ENCODE results near the gene GLRX.

GLRX gene

DNA sequence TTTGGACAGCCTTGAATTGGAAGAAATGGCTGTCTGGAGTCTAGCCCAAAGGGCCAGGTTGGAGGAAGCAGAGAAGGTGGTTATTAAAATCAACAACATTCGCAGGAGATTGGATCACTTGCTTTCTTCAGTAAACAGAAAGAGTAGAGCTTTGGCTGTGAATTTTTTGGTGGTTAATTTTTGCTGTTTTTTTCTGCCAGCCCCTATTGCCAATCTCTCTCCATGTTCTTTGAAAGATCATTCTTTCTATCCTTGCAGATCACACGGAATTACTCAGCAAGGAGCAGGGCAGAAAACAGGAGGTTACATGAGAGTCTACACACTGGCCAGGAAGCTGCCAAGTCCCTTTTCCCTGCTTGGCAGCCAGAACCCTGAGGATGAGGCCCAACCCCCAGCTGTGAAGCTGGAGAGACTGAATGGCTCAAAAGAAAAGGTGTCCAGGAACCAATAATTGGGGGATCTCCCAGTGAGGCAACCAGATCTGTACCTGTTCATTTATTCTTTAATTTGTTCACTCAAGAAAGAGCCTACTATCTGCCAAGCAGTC is 13.0 kb downstream of the GLRX start:
- peak overlapping the region; percentile 67; the same call in 1 of the 2 replicates for H3K27ac ChIP-seq (ENCODE audit: low read length)
- peak overlapping the region; percentile 34 for H3K4me3 ChIP-seq (ENCODE audit: low read length)
- H3K9ac ChIP-seq (ENCODE audit: low read length): no peak overlapping the region

GRCh38 chr5:95808686-95809413 is 13.7 kb downstream of the GLRX start:
- H3K27me3 ChIP-seq (replicated peaks; ENCODE audit: insufficient read depth, low read length): no peaks in the 10 kb centered on the region
- H3K4me3 ChIP-seq (ENCODE audit: low read length): peak overlapping the region; percentile 45
- no peaks in the 10 kb centered on the region for H3K9me2 ChIP-seq (replicated peaks; ENCODE audit: insufficient read depth, low read length)
- TF ChIP-seq, protein P1, sequence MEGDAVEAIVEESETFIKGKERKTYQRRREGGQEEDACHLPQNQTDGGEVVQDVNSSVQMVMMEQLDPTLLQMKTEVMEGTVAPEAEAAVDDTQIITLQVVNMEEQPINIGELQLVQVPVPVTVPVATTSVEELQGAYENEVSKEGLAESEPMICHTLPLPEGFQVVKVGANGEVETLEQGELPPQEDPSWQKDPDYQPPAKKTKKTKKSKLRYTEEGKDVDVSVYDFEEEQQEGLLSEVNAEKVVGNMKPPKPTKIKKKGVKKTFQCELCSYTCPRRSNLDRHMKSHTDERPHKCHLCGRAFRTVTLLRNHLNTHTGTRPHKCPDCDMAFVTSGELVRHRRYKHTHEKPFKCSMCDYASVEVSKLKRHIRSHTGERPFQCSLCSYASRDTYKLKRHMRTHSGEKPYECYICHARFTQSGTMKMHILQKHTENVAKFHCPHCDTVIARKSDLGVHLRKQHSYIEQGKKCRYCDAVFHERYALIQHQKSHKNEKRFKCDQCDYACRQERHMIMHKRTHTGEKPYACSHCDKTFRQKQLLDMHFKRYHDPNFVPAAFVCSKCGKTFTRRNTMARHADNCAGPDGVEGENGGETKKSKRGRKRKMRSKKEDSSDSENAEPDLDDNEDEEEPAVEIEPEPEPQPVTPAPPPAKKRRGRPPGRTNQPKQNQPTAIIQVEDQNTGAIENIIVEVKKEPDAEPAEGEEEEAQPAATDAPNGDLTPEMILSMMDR (IDR thresholded peaks at IDR 0.05; ENCODE audit: low read length): no peak
- no peak for TF ChIP-seq EZH2 (optimal IDR thresholded peaks at IDR 0.05; ENCODE audit: low read depth, low read length)
- no peak for TF ChIP-seq EZH2phosphoT487 (IDR thresholded peaks at IDR 0.05; ENCODE audit: low read length)
- no peaks in the 10 kb centered on the region for H3K9me3 ChIP-seq (replicated peaks; ENCODE audit: insufficient read depth, low read length)
- peaks cover 21% of the 10 kb centered on the region for H3F3A ChIP-seq (ENCODE audit: insufficient read depth, low read length)
- H4K20me1 ChIP-seq (ENCODE audit: insufficient read depth, low read length): no peaks in the 10 kb centered on the region
- no peaks in the 10 kb centered on the region for H3K36me3 ChIP-seq (replicated peaks; ENCODE audit: insufficient read depth, low read length)
- DNase-seq: peak; percentile 95
- H3K27ac ChIP-seq (ENCODE audit: low read length): peak overlapping the region; percentile 67; the same call in 1 of the 2 replicates
- no peaks in the 10 kb centered on the region for H3K79me2 ChIP-seq (ENCODE audit: low read length)
- peak overlapping the region; percentile 87 for H3K4me2 ChIP-seq (ENCODE audit: low read depth, low read length)
- peaks cover 25% of the 10 kb centered on the region for H3K4me1 ChIP-seq (ENCODE audit: low read length)
- no peak overlapping the region for H3K9ac ChIP-seq (ENCODE audit: low read length)
- H2AFZ ChIP-seq (ENCODE audit: low read length): peak overlapping the region; percentile 56

More for the DNA sequence above, 13.0 kb downstream of the GLRX start:
- Histone ChIP-seq H4K20me1 (ENCODE audit: insufficient read depth, low read length) (no peaks in the 10 kb centered on the region), H3K9me3 (replicated peaks; ENCODE audit: insufficient read depth, low read length) (no peaks in the 10 kb centered on the region), H3F3A (ENCODE audit: insufficient read depth, low read length) (peaks cover 21% of the 10 kb centered on the region), H3K79me2 (ENCODE audit: low read length) (no peaks in the 10 kb centered on the region), H3K9me2 (replicated peaks; ENCODE audit: insufficient read depth, low read length) (no peaks in the 10 kb centered on the region), H2AFZ (ENCODE audit: low read length) (peak overlapping the region; percentile 26; the same call in 1 of the 2 replicates), H3K4me1 (ENCODE audit: low read length) (peaks cover 25% of the 10 kb centered on the region), H3K4me2 (ENCODE audit: low read depth, low read length) (peak overlapping the region; percentile 87), H3K36me3 (replicated peaks; ENCODE audit: insufficient read depth, low read length) (no peaks in the 10 kb centered on the region), H3K27me3 (replicated peaks; ENCODE audit: insufficient read depth, low read length) (no peaks in the 10 kb centered on the region)
- TF ChIP-seq EZH2phosphoT487 (IDR thresholded peaks at IDR 0.05; ENCODE audit: low read length) (no peak), EZH2 (optimal IDR thresholded peaks at IDR 0.05; ENCODE audit: low read depth, low read length) (no peak)
- TF ChIP-seq, protein P1 (IDR thresholded peaks at IDR 0.05; ENCODE audit: low read length): no peak
- DNase-seq: no peak

DNA sequence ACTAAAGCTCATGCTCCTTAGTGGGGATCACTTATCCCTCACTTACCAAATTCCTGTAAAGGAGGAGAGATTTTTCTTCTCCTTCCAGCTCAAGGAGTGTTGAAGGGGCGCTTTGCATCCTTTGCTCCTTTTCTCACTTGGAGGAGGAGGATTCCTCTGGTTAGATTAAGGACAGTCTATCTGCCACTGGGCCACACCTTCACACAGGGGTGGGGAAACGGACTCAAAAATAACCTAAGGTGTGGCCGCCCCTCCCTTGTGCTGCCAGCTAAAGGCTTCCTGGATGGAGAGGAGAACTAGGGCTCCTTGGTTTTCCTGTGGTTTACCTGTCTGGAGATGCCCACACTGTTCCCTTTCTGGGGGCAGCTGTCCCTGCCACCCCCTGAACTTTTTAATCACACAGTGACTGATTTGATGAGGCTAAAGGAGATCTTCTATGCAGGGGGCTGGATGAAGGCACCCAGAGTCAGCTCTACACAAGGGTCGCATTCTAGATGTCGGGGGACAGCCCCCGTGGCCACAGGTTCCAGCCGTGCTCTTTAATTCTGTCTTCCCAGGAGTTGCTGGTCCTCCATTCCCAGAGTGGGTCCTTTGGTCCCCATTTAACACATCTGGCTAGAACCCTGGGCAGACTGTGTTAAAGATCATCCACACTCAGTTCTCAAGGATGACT is 14.4 kb downstream of the GLRX start:
- H4K20me1 ChIP-seq (ENCODE audit: insufficient read depth, low read length): no peaks in the 10 kb centered on the region
- H3F3A ChIP-seq (ENCODE audit: insufficient read depth, low read length): peaks cover 21% of the 10 kb centered on the region
- peak overlapping the region; percentile 33; the same call in 1 of the 2 replicates for H3K9ac ChIP-seq (ENCODE audit: low read length)
- no peaks in the 10 kb centered on the region for H3K9me2 ChIP-seq (replicated peaks; ENCODE audit: insufficient read depth, low read length)
- no peaks in the 10 kb centered on the region for H3K36me3 ChIP-seq (replicated peaks; ENCODE audit: insufficient read depth, low read length)
- H2AFZ ChIP-seq (ENCODE audit: low read length): peak overlapping the region; percentile 56
- no peak for DNase-seq
- no peaks in the 10 kb centered on the region for H3K79me2 ChIP-seq (ENCODE audit: low read length)
- no peaks in the 10 kb centered on the region for H3K27me3 ChIP-seq (replicated peaks; ENCODE audit: insufficient read depth, low read length)
- H3K4me1 ChIP-seq (ENCODE audit: low read length): peaks cover 25% of the 10 kb centered on the region
- TF ChIP-seq, protein P1 (IDR thresholded peaks at IDR 0.05; ENCODE audit: low read length): no peak
- no peak for TF ChIP-seq EZH2 (optimal IDR thresholded peaks at IDR 0.05; ENCODE audit: low read depth, low read length)
- no peak for TF ChIP-seq EZH2phosphoT487 (IDR thresholded peaks at IDR 0.05; ENCODE audit: low read length)
- peak overlapping the region; percentile 87 for H3K4me2 ChIP-seq (ENCODE audit: low read depth, low read length)
- H3K9me3 ChIP-seq (replicated peaks; ENCODE audit: insufficient read depth, low read length): no peaks in the 10 kb centered on the region
- peak overlapping the region; percentile 67; the same call in 1 of the 2 replicates for H3K27ac ChIP-seq (ENCODE audit: low read length)
- peak overlapping the region; percentile 45 for H3K4me3 ChIP-seq (ENCODE audit: low read length)

Data from MM.1S (cell line).